ENCODE data around the gene PKD1L1. TPM values are rescaled to one million over a fixed set of nuclear protein-coding genes. Genes with fewer than 3 reads are reported as not detected.

PKD1L1 gene
- total RNA-seq, 1 experiment from 2014 or later = 0.17 TPM

GRCh38 chr7:47734949-47735291 is 213.3 kb downstream of the PKD1L1 start:
- no peak for DNase-seq
- no peaks in the 10 kb centered on the region for H3K36me3 Mint-ChIP-seq (ENCODE audit: insufficient read depth in 1 of 3, low read depth in 3 of 3)
- Histone ChIP-seq H2BK5ac (ENCODE audit: insufficient read length, low read length) (no peak overlapping the region), H4K5ac (ENCODE audit: insufficient read length, low read depth, low read length) (no peak overlapping the region), H3K9ac (ENCODE audit: extremely low read depth, insufficient read length, low read length) (no peak overlapping the region), H3K4me2 (ENCODE audit: insufficient read depth, insufficient read length, low read length) (no peak overlapping the region), H4K8ac (replicated peaks; ENCODE audit: insufficient read length, low read depth, low read length) (no peak overlapping the region), H2BK20ac (ENCODE audit: low read depth, low read length, poor library complexity, severe bottlenecking) (no peak overlapping the region), H3K79me1 (ENCODE audit: insufficient read depth, low read depth, low read length, poor library complexity, severe bottlenecking) (no peaks in the 10 kb centered on the region), H4K20me1 (ENCODE audit: control insufficient read depth, insufficient read depth, insufficient read length) (no peaks in the 10 kb centered on the region), H3K4ac (ENCODE audit: low read depth, low read length) (no peak overlapping the region), H2BK120ac (ENCODE audit: low read depth, low read length, poor library complexity, severe bottlenecking) (no peak overlapping the region), H2BK15ac (ENCODE audit: low read depth, low read length) (no peak overlapping the region), H3K56ac (ENCODE audit: insufficient read length, low read depth, low read length) (no peak overlapping the region), H3T11ph (ENCODE audit: low read length) (no peak overlapping the region), H3K14ac (ENCODE audit: insufficient read depth, low read length) (no peak overlapping the region), H3K27ac (ENCODE audit: insufficient read length, low read depth, low read length) (no peak overlapping the region), H4K91ac (ENCODE audit: insufficient read length, low read depth, low read length) (no peak overlapping the region), H2BK12ac (ENCODE audit: insufficient read length, low read depth, low read length) (no peak overlapping the region), H3K23ac (ENCODE audit: insufficient read length, low read depth, low read length) (no peak overlapping the region), H3K9me3 (ENCODE audit: control insufficient read depth, low read depth, low read length) (no peaks in the 10 kb centered on the region), H2AK5ac (ENCODE audit: insufficient read length, low read length) (no peak overlapping the region), H3K23me2 (ENCODE audit: insufficient read length, low read depth, low read length, poor library complexity, severe bottlenecking) (no peaks in the 10 kb centered on the region), H3K4me1 (ENCODE audit: insufficient read depth, low read length) (no peaks in the 10 kb centered on the region; the same call in 1 of the 2 replicates), H3K27me3 (ENCODE audit: insufficient read depth, low read length) (no peaks in the 10 kb centered on the region), H3K18ac (ENCODE audit: insufficient read length, low read depth, low read length) (no peak overlapping the region), H2AFZ (ENCODE audit: low read length) (no peak overlapping the region), H3K79me2 (ENCODE audit: insufficient read depth, low read length) (no peaks in the 10 kb centered on the region)
- no CpG with 5 or more reads among the region's 4 CpGs for WGBS (ENCODE audit: extremely low coverage, insufficient read length, low lambda C conversion rate)
- H3K9me3 Mint-ChIP-seq = no peaks in the 10 kb centered on the region
- H3K4me1 Mint-ChIP-seq = peaks cover 23 to 25% of the 10 kb centered on the region in 2 experiments
- TF ChIP-seq CTCF (conservative IDR thresholded peaks at IDR 0.05) = no peak
- H3K4me3 Mint-ChIP-seq = no peak overlapping the region
- no peak overlapping the region for H3K27ac Mint-ChIP-seq
- peaks cover 23% of the 10 kb centered on the region for H3K27me3 Mint-ChIP-seq (ENCODE audit: low read depth)
